HG03060 (cell line): ENCODE data around the gene KANK2.
"Not testable (repeated sequence)": the region's sequence is repeated elsewhere in the genome, so short reads cannot be mapped to it uniquely, and the experiment has no call there.

Source experiments
- ATAC-seq: cut with Tn5 transposase; IDR thresholded peaks from one replicate; pipeline ENCODE4 v1.9.1; 2021; ENCODE audit warnings: low read depth, moderate number of reproducible peaks; ENCODE audit not compliant: unreplicated experiment

Gene KANK2

GRCh38 chr19:11175920-11176319, 21.4 kb downstream of the KANK2 start:
- ATAC-seq, result no peak

GRCh38 chr19:11174336-11174735, 23.0 kb downstream of the KANK2 start:
- ATAC-seq, result no peak

DNA sequence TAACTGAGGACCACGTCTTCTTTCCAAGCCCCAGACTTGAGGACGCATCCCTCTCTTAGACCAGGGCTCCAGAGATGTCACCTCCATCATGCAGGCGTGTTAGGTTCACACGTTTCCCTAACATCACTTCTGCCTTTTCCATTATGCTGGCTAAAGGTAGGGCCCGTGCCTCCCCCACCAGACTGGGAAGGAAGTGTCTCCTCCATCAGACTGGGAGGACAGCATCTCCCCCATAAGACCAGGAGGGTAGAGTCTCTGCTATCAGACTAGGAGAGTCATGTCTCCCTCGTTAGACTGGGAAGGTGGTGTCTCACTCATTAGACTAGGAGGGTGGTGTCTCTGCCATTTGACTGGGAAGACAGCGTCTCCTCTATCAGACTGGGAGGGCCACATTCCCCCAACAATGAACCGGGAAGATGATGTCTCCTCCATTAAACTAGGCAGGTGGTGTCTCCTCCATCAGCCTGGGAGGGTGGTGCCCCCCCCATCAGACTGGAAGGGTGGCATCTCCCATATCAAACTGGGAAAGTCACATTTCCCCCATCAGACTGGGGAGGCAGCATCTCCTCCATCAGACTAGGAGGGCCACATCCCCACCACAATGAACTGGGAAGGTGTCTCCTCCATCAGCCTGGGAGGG, 23.7 kb downstream of the KANK2 start:
- no peak for ATAC-seq

DNA sequence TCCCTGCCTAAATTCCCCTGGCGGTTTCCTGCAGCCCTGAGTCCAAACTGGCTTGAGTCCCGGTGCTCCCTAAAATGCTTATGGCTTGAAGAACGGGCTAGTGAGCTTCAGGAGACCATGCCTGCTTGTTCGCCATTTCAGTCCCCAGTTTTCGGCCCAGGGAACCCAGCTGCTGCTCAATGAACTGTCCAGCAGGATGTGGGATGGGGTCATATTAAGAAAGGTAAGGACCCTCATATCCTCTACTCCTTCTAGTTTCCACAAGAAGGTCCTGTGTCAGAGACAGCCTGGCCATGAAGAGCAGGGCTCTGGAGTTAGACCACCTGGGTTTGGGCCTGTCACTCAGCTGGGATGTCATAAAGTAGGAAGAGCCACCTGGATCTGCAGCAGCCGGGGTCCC, 24.8 kb downstream of the KANK2 start:
- no peak for ATAC-seq

DNA sequence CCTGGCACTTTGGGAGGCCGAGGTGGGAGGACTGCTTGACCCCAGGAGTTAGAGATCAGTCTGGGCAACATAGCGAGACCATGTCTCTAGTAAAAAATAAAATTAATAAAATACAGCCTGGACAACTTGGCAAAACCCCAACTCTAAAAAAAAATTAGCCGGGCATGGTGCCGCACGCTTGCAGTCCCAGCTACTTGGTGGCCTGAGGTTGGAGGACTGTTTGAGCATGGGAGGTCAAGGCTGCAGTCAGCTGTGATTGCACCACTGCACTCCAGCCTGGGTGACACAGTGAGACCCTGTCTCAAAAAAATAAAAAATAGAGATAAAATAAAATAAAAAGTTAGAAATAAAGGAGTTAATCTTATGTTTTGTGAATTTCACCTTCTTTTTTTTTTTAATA, 26.2 kb downstream of the KANK2 start:
- no peak for ATAC-seq

DNA sequence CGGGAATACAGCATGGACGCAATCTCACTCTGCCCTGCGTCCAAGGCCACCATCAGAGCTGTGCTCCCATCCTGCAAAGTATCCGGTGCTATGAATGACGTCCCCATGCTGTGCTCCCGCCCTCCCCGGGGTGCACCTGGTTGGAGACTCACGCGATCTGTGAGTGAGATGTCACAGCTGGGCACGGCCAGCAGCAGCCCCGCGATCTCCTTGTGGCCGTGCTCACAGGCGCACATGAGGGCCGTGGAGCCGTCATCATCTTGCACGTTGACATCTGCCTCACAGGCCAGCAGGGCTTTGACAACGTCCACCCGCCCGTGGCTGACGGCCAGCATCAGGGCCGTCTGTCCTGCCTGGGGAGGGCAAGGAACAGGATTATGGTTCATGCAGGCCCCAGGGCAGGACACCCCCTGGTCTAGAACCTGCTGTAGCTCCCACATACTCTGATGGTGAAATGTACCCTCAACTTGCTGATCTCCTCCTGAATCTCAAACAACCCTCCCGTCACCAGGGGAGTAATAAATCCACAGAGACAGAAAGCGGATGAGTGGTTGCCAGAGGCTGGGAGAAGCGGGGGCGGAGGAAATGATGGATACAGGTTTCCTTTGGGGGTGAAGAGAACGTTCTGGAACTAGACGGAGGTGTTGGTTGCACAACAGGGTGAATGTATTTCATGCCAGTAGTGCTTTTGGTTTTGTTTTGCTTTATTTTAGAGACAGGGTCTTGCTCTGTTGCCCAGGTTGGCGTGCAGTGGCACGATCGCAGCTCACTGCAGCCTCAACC, 27.3 kb downstream of the KANK2 start:
- no peak for ATAC-seq

DNA sequence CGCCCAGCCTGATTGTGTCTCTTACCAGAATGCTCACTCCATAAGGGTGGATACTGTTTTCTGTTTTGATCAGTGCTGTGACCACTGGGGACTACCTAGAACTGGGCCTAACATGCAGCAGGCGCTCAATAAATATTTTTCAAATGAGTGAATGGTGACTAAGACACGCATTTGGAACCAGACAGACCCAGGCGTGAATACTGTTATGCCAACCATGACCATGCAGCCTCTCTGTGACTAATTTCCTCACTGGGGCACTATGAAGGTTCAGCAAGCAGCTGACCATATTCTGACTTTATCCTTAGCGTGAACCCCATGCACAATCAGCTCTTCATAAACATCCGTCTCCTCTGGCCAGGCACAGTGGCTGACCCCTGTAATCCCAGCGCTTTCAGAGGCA, 28.8 kb downstream of the KANK2 start:
- no peak for ATAC-seq

- ATAC-seq, result no peak
Observed at GRCh38 chr19:11166281-11167142, 30.8 kb downstream of the KANK2 start.

- no peak for ATAC-seq
Observed at GRCh38 chr19:11165486-11166030, 31.8 kb downstream of the KANK2 start.

DNA sequence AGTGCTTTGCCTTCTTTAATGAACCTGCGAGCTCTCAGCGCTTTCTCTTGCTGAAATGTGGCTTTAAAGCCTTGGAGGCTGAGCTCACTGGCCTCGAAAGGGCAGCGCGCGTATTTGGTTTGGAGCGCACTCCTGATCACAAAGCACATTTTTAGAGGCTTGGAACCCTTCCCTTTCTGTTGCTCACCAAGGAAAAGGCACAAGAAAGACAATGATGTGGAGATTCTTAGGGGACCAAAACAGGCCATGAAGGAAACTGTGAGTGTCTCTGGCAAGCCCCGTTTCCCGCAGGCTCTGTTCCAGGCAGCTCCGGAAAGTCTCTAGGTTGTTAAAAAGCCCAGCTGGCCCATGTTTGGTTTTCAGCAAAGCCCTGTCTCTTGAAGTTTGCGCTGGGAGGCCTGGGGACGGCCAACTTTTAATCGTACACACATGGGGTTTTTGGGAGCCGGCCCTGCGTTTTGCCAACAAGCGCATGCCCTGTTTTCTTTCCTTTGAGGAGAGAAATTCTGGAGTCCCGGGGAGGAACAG, 32.4 kb downstream of the KANK2 start:
- no peak for ATAC-seq

DNA sequence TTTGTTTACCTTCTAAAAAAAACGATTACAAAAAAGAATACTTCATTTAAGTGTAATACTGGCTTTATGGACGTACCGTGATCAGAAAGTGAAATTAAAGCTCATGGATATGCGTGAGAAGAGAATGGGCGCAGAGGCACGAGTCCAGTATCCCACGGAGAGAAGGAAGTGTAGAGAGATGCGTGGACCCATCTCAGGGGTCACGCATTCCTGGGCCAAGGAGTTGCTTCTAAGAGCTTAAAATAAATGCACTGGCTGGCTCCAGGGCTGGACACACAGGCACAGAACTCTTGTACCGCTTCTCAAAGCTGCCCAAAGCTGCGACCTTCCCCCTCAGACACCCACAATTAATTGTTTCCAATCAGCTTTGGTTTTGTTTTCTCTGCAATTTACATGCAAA, 33.0 kb downstream of the KANK2 start:
- no peak for ATAC-seq

DNA sequence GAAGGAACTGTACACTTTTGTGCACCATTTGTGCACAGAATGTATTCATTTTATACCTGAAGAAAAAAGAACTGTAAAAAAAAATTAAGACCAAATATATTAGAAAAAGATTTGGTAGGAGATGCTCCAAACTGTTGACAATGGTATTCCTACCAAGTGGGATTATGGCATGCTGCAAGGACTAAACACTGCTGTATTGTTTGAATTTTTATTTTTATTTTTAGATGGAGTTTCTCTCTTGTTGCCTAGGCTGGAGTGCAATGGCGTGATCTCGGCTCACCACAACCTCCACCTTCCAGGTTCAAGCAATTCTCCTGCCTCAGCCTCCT, 36.9 kb downstream of the KANK2 start:
- not testable (repeated sequence) for ATAC-seq

- ATAC-seq, result no peak
Observed at GRCh38 chr19:11159598-11160439, 37.5 kb downstream of the KANK2 start.

DNA sequence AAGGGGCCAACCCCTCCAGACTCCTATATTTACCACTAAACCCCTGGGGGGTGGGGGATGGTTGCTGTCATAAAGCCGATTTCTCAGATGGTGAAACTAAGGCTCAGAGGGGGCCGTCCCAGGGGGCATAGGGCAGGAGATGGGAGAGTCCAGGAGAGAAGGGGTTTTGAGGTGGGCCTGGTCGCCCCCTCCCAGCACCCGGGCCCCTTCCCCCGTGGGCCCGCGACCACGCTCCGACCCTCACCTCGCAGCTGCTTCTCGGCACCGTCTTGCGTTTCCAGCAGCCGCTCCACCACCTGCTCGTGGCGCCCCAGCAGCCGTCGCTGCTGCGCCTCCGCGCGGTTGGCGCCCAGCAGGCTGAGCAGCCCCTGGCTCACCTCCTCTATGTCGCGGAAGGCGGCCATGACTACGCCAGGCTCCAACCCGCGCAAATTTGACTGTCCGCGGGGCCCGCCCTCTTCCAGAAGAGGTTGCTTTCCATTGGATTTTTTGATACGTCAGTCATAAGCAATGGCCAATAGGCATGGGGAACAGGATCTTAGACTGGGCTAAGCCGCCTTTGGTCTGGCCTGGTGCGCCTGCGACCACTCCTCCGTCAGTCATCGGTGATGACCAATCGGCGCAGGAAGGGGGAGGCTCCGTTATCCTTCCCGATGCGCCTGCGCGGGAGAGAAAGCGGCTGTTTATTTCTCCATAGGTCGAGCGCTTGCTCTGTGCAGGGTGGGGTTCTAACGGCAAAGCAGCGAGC, 41.8 kb downstream of the KANK2 start, which contains the start of gene SPC24:
SPC24 (minus strand) TSS at position 410 of the 748 bp plus-strand sequence; CDS start at position 404, 6 bp downstream.
- ATAC-seq, result peak; percentile 97

GRCh38 chr19:11154683-11155047, 42.7 kb downstream of the KANK2 start:
- ATAC-seq, result no peak

DNA sequence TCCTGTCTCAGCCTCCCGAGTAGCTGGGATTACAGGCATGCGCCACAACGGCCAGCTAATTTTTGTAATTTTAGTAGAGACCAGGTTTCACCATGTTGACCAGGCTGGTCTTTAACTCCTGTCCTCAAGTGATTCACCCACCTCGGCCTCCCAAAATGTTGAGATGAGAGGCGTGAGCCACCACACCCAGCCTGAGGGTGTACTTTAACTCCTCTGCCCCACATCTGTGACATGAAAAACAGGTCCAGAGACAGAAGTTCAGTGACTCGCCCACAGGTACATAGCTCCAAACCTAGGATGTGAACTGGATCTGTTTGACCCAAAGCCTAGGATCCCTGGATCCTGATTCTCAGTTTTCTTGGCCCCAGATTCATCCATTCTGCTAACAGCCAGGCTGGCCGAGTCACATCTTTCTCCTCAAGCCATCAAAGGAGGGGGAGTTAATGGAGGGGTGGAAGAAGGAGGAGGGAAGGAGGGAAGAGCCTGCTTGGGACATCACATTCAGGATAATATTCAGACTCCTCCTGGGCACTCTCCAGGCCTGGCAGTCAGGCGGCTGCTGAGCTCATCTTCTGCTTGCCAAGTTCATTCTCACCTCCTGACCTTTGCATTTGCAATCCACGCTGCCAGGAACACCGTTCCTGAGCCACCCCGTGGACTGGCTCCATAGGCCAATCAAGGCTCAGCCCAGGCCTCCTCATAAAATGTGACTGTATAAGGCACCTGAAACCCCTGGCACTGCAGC, 44.9 kb downstream of the KANK2 start:
- ATAC-seq, result no peak

DNA sequence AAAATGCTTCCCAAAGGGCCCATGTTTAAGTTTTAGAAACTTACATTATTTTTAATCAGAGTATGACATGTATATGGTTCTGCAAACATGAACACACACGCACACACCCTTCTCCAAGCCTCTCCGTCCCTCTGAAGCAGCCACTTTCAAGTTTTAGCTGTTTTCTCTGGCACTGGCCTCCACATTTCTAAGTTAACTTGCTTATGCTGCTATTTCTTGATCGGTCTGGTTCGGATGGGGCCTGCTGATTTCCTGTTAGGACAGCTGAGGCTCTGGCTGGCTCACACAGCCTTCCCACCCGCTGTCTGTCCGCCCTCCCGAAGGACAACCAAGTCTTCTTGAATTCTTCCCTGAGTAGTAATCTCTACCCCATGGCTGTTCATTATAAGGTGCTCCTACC, 46.2 kb downstream of the KANK2 start:
- ATAC-seq, result no peak

DNA sequence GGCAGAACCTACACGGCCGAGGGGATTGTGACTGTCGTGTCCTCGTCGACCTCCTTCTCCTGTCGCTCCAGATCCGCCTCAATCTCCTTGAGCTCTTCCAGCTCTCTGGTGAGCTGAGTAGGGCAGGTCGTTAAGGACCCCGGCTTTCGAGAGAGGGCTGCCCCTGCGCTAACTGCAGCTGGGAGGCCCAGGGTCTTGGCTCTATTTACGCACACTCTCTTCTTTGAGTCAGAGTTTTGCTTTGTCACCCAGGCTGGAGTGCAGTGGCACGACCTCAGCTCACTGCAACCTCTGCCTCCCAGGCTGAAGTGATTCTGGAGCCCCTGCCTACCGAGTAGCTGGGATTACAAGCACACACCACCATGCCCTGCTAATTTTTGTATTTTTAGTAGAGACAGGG, 49.3 kb downstream of the KANK2 start:
- ATAC-seq, result no peak

GRCh38 chr19:11145536-11145924, 51.8 kb downstream of the KANK2 start:
- ATAC-seq, result no peak
